ENCODE results near the gene ATP5F1B. TPM values are rescaled to one million over a fixed set of nuclear protein-coding genes. Genes with fewer than 3 reads are reported as not detected.

Gene ATP5F1B
- total and polyA plus RNA-seq, 9 of the 15 experiments (the other 6 are each of a cell fraction or from before 2014, with no cell fraction given): 908 to 3,125 (median 1,482) TPM

- ATAC-seq (no peak), FAIRE-seq (no peak), DNase-seq (ENCODE audit: extremely low read depth in 1 of 4, low spot score in 3 of 4) (no peak)
- CTCF ChIA-PET (ENCODE audit: low intra/inter-chr PET ratio): no interaction called here
- 45% methylated on average over 1 of the region's 1 CpG for WGBS (ENCODE audit: insufficient coverage, low coverage, missing lambda C conversion rate)
- no TSS peak for BruUV-seq (replicated peaks)
- Histone ChIP-seq H3K9me1 (ENCODE audit: control insufficient read depth, insufficient read depth, low read length) (no peaks in the 10 kb centered on the region), H3K36me3 (ENCODE audit: control insufficient read depth, insufficient read depth, low read length) (peaks cover 12% of the 10 kb centered on the region; the same call in 2 of the 3 replicates), H4K20me1 (replicated peaks; ENCODE audit: control insufficient read depth, insufficient read depth, low read length) (no peaks in the 10 kb centered on the region), H3K27ac (ENCODE audit: extremely low read depth, low read depth, low read length) (no peak overlapping the region), H2AFZ (ENCODE audit: low read depth, low read length) (no peak overlapping the region), H3K79me2 (ENCODE audit: control insufficient read depth, insufficient read depth, low read length) (no peaks in the 10 kb centered on the region), H3K9me3 (replicated peaks; ENCODE audit: control insufficient read depth, insufficient read depth, low read depth, low read length) (no peaks in the 10 kb centered on the region; the same call in 1 of the 2 replicates), H3K4me2 (ENCODE audit: insufficient read depth, low read length) (no peak overlapping the region), H3K9ac (ENCODE audit: insufficient read depth in 1 of 2, low read depth in 2 of 2, low read length in 2 of 2) (no peak overlapping the region), H3K4me1 (replicated peaks in 1 of 2; ENCODE audit: control insufficient read depth in 2 of 2, insufficient read depth in 2 of 2, low read length in 2 of 2) (no peaks in the 10 kb centered on the region; a peak in 1 of 5 replicates), H3K27me3 (ENCODE audit: control insufficient read depth in 2 of 2, insufficient read depth in 2 of 2, low read length in 2 of 2) (no peaks in the 10 kb centered on the region), H3K4me3 (no peak overlapping the region)
- in situ Hi-C loops (cut with MboI): no loop called here
- intact Hi-C loops (cut with micrococcal nuclease): no loop called here
- POLR2A ChIA-PET: interaction anchor here (0.5 to 1.7 kb wide), 10 partner anchors 10 to 256 kb away, joined by 3 to 8 read pairs (median 4); partner anchors contain the start of genes ATP5F1B and PTGES3
- TF ChIP-seq UBTF (IDR thresholded peaks at IDR 0.05; ENCODE audit: borderline replicate concordance in 1 of 2, low read depth in 2 of 2, low read length in 2 of 2) (no peak), COPS2 (conservative IDR thresholded peaks at IDR 0.05) (no peak), SMAD2 (IDR thresholded peaks at IDR 0.05; ENCODE audit: low read depth, low read length) (no peak), SOX6 (IDR thresholded peaks at IDR 0.05) (peak; percentile 47; the same call in 1 of the 2 replicates), POU5F1 (IDR thresholded peaks at IDR 0.05; ENCODE audit: borderline replicate concordance, low read depth, low read length, partially characterized antibody) (no peak), E2F1 (CRISPR knock-in tag; IDR thresholded peaks at IDR 0.05) (no peak), ZNF3 (CRISPR knock-in tag; IDR thresholded peaks at IDR 0.05) (no peak), ZNF740 (CRISPR knock-in tag; IDR thresholded peaks at IDR 0.05) (no peak), ZNF740 (tag; IDR thresholded peaks at IDR 0.05) (no peak), FOXM1 (IDR thresholded peaks at IDR 0.05; ENCODE audit: low read depth) (no peak), FOXM1 (CRISPR knock-in tag; IDR thresholded peaks at IDR 0.05; ENCODE audit: low read depth) (no peak), ZKSCAN1 (IDR thresholded peaks at IDR 0.05; ENCODE audit: low read depth, low read length) (no peak), DDX20 (tag; IDR thresholded peaks at IDR 0.05; ENCODE audit: low read depth) (no peak), KDM1A (IDR thresholded peaks at IDR 0.05) (peak; percentile 54 to 80; a peak in 3 of 4 replicates), MYC (IDR thresholded peaks at IDR 0.05; ENCODE audit: low read depth, low read length) (no peak), MYC (CRISPR knock-in tag; IDR thresholded peaks at IDR 0.05; ENCODE audit: borderline replicate concordance, low read depth) (no peak), PML (IDR thresholded peaks at IDR 0.05; ENCODE audit: low read length) (no peak)
Observed at GRCh38 chr12:56658921-56659320, 13.1 kb upstream of the ATP5F1B start.
